SW 1271 (cell line): ENCODE measurements around the gene CACNA1C.

Experiments
- DNase-seq, 2 experiments: peaks; one replicate each; lab custom pipeline; 2025; lab: John Stamatoyannopoulos, UW

The CACNA1C gene

DNA sequence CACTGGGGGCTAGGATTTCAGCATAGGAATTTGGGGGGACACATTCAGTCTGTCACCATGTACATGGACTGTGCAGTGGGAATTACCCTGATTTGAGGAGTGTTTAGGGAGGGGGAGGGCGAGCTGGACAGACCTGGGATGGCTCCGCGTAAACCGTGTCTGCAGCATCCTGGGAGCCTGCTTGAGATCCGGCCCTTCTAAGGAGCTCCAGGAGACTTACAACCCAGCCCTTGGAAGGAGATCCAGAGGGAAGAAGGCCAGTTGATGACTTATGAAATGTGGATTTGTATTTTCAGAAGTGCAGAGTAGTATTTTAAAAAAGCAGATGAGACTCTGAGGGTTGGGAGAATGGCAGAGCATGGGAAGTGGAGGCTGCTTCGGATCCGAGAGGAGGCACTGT, 153.2 kb downstream of the CACNA1C start:
- no peak for DNase-seq

DNA sequence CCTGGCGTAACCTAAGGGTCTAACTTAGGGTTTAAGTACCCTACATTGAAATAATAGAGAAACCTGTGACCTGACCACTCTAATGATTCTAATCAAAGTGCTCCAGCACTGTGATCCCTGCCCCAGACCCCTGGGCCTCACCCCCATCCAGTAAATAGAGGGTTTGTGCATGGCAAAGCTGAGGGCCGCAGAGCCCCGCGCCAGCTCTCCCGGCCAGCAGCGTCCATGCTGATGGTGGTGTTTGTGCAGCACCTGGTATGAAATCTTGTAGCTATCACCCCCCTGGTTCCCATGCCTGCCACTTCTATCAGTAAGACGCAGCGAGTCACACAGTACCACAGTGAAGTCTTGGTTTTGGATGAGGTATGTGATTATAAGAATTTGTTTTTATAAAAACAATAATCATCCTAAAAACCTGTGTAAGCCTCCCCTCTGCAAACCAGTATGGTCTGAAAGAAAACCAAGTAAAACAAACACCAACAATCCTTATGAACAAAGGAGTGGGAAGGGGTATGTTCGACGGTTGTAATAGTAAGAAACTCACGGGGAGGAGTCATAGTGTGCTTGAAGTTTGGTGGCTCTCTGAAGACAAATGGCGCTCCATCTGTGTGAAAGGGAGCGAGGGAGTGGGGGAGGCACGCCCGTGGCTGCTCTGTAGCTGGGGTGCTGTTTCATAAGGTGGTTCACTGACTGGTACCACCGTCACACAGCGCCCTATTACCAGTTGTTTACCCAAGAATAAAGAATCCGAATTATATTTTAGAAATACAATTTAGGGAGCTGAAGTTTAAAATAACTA, 156.2 kb downstream of the CACNA1C start:
- no peak for DNase-seq

DNA sequence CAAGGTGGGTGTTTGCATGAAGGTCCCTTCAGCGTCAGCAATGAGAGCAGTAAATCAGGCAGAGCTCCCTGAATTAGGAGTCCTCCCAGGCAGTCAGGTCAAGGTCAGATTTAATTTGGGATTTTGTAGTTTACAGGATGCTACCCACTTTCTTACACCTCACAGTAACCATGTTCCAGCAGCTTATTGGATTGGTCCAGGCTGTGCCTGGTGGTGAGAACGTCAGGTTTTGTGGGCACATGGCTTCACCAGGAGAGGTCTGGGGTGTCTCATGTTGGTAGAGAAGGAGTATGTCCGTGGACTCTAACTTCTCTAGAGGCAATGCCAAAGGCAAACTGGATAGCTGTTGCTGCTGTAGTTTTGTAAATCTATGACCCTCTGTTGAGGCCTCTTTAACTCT, 158.3 kb downstream of the CACNA1C start:
- DNase-seq: no peak

DNA sequence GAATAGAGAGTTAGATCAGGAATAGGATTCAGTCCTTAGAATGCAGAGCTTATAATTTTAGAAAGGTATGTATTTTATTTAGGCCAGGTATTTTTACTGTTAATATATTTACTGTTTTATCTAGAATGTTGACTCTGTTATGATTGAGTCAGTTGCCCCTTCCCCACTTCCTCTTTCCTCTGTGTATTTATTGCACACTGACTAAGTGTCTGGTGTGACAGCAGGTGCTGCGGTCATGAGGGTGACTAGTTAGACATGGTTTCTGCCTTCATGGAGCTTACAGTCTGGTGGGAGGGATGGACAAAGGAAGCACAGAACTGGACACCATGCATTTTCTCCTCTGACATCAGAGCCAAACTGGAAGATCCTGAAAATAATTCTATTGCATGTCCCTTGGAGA, 159.8 kb downstream of the CACNA1C start:
- no peak for DNase-seq

DNA sequence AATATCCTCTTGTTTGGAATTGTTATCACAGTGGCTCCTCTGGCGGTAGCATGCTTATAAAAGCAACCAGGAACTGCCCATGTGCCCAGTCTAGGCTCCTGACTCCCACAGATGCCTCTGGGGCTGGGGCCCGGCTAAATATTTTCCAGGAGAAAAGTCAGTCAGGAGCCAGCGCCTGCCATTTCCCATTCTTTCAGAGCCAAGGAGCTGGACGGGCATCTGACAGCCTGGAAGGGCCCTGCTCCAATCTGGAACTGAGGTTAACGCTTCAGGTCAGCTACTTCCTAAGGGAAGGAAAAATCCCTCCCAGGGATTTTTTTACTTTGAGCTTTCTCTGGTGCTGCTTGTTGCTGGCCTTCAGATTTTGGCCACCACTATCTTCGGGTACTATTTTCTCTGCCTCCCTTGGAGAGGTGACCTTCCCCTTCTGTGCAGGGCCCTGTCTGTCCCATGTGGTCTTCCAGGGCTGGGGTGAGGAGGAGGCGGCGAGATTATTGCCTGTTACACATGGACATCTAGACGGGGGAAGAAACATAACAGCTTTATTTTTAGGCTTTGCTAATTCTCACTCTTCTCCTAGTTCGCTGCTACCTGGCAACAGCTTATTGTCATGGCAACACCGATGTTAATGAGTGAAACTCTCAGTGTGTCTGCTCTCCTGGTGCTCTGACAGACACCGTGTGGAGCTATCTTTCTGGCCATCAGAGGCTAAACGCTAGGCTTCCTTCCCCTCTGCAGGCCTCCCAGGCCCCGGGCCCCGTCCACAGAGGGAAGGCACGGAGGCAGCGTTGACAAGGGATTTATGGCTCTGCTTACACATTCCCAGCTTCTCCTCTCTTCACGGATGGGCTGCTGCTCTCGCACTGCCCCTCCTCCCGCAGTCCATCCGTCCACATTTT, 160.4 kb downstream of the CACNA1C start:
- DNase-seq: no peak

DNA sequence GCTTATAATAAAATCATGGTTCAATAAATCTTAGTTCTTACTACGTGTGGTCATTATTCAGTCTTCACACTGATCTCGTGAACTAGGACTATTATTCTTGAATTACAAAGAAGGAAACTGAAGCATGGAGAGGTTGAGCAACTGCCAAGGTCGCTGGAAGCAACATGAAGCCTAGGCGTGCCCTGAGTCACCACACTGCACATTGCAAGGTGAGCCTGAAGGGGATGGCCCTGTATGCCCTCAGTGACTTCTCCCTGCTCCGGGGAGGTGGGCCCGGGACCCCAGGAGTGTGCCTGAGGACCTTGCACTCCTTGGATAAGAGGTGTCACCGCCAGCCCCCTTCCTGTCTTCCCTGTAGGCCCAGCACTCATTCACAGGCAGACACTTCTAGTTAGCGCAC, 161.6 kb downstream of the CACNA1C start:
- no peak for DNase-seq

DNA sequence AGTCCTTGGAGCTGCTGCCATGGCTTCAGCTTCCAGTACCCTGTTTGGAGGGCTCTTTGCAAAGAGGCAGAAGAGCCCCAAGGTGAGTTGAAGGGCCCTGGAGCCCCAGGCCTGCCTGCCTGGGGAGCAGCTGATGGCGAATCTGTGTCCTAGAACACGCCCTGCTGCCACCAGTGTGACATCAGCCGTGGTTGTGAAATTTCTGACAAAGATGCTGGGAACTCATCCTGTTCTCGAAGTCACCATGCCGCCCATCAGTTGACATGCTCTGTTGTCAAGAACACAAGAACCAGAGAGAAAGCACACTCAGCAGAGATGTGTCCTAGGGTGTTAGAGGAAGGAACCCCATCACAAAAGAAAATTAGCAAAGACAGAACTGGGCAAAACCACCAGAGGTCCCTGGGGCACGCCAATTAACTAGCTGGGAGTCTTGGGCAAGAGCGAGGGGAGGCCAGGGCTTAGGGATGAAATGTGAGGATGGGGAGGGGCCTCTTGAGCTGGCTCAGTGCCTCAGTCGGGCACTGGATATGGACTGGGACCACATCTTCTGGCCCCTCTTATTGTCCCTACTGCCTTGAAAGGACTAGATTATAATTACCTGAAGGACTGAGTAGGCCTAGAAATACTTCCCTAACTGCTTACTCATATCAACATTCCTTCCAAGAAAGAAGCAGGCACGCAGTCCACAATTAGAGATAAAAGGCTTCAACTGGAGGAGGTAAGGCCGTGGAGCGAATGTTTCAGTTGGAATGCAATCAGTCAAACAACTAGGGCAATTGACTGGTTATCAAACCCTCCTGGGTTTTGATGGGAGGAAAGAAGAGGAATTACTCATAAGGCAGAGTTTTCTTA, 163.1 kb downstream of the CACNA1C start:
- no peak for DNase-seq

DNA sequence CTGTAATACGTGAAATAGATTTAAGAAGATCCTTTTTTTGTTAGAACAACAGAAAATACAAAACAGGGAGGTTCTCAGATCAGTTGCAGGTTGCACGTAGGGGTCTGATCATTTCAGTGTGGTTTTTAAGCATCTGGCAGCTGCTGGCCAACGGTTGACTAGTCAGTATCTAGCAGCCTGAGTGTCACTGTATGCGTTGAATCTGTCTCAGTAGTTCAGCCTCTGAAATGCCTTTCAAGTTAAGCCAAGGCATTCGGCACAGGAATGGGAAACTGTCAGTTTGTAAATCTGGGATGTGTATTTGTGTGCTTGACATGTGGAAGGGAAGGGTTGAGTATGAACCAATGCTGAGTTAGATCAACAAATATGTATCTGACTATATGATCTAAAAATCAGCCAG, 165.9 kb downstream of the CACNA1C start:
- no peak for DNase-seq

DNA sequence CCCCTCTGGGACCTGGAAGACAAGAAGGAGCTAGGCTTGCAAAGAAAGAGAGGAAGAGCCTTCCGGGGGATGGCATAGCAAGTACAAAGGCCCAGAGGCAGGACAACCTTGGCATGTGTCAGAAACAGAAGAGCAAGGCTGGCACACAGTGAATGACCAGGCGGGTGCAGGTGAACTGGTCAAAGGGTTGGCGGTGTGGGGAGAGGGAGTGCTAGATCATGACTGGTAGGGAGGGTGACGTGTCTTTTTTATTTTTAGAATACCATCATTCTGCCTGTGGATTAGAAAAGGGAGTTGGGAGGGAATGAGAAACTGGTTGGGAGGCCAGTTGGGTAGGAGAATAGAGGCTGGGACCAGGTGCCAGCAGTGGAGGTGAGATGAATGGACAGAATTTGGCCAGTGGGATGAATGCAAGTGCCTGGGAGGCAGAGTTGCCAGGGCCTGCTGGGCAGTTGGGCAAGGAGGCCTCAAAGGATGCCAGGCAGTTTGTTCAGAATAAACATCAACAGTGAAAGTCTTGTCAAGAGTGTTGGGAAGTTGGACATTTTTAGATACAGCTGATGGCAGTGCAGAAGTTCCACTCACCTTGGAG, 168.3 kb downstream of the CACNA1C start:
- DNase-seq: no peak

DNA sequence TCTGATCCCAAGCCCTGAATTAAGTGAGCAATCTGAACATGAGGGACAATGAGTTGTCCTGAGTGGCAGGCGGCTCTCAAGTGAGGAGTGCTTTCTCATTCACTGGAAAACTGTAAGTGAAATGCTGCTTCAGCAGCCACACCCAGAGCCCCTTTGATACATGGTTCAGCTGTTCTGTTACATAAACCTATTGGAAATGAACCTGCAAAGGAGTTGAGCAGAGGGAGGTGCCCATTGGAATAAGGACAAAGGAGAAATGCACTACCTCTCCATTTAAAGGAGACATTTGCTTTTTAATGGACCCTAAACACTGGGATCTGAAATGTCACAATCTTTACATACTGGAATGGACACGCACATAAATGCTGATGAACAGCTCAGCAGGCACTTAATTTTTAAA, 169.9 kb downstream of the CACNA1C start:
- no peak for DNase-seq

DNA sequence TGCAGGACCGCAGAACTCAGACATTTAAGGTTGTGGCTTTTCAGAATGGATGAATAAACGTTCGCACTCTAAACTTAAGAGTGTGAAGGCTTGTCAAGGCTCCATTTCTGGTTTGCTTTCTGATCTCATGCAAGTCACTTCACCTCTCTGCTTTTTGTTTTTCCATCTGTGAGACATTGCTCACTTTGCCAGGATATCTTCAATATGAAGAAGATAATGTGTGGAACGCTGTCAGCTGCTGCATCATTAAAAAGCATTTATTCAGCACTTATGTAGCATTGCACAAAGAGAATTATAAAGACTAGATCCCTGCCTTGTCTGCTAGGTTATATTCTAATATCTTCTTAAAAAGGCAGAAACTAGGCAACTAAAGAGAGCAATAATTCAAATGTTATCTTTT, 172.2 kb downstream of the CACNA1C start:
- DNase-seq: no peak

DNA sequence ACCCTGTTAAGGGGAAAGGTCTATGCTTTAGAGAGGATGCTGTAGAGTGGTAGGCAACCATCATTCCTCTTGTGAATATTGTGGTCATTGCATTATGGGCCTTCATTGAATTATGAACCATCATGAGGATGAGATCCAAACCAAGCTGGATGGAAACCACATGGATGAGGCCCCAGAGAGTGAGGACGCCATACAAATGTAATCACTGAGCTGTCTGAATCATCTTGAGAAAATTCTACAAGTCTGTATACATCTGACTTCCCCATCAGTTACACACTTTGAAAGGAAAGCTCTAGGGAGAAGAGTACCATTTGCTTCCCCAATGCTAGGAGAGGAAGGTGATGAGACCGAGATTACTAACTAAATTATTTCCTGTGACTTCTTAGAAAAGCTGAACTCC, 172.9 kb downstream of the CACNA1C start:
- no peak for DNase-seq

DNA sequence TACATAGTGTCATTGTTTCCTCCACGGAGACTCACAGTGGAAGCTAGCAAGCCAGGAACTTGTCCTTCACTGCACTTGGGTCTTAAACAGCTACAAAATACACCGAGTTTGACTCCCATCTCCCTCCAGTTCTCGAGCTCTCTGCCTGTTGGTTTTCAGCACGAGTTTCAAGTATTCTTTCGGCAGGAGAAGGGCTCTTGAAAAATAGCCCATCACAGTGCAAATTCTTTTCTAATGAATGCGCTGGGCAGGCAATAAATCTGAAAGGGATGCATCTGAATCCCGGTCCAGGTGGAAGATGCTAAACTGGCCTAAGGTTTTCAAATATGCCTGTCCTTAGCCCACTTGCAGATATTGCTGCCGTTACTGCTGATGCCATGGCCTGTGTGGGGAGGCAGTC, 173.9 kb downstream of the CACNA1C start:
- no peak for DNase-seq

DNA sequence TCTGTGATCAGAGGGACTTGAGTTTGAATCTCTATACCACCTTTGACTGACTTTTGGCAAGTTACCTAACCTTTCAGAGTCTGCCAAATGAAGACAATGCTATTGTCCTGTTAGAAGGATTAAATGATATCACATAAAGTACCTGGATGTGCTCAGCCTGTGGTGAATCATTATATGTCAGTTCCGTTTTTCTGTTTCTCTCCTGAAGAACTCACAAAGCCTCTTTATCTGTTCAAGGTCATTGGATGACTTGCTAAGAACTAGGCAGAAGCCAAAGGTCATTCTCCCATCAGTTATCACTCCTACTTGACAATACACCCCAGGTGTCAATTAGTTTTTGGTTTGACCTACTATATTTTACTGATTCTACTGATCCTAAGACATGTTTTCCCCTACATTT, 174.6 kb downstream of the CACNA1C start:
- DNase-seq: no peak

DNA sequence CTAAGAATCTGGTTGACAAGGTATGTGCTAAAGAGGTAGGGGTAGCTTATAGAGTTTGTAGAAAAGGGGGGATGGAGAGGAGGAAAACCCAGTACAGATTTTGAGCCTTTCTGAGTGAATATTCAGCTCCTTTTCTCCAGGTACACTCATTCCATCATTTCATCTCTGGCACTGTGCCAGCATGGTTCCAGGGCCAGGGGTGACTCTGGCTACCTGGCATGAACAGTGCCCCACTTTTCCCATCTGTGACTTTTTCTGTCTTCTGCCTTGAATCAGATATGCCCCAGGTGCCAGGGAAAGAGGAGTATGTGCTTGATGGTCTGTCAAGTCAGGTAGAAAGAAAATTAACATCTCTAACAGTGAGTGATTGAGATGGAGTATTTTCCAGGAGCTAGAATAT, 175.7 kb downstream of the CACNA1C start:
- no peak for DNase-seq

DNA sequence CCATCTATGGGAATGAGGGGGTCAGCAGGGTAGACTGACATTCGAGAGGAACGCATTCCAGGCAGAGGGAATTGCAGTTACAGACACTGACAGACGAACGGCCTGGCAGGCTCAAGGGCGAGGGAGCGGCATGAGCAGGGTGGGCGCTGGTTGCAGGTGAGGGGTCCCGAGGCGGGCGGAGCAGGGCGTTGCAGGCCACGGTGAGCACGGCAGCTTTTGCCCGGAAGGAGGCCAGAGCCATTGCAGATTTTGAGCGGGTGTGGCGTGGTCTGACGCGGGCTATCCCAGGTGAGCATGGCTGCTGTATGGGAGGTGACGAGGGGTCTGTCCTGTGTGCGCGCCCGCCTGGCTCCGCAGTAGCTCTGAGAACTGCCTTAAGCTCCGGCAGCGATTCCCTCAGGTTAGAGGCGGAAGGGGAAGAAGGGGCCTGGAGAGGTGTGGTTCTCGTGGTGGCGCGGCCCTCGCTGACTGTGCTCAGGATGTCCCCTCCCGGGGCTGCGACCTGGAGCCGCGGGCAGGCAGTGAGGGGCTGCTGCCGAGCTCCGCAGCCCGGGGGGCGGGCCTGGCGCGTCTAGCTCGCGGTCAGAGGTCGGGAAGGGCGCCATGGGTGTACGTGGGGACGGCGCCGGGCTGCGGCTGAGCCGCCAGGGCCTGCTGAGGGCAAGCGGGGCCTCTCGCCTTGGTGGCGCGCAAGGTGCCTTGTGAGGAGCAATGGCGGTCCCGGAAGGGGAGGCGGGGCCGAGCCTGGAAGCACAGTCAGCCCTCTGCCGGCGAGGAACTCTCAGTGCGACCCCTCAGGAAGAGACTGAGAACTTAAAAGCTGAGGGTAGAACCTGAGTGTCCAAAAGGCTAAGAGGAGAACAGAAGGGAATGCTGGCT, 177.1 kb downstream of the CACNA1C start:
- no peak for DNase-seq

DNA sequence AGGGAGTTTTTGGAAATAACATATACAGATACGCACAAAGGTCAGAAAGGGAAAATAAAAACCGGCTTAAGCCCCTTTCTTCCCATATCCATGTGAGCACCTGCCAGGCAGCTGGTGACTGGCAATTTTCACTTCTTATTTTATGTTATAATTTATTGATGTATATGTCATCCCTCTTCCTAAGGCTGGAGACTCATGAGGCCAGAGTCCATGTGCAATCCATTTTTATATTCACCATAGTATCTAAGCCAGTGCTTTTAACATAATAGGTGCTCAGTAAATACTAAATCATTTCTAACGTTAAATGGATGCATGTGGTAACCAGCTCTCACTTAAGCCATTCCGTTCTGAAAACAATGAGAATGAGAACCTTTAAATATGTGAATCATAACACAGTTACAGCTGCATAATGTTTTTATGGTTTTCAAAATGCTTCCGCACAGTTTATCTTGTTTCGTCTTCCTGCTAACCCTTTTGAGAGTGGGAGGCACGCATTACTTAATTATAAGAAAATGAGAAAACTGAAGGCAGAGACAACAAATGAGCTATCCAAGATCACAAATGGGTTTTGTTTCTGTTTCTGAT, 178.3 kb downstream of the CACNA1C start:
- DNase-seq: no peak

DNA sequence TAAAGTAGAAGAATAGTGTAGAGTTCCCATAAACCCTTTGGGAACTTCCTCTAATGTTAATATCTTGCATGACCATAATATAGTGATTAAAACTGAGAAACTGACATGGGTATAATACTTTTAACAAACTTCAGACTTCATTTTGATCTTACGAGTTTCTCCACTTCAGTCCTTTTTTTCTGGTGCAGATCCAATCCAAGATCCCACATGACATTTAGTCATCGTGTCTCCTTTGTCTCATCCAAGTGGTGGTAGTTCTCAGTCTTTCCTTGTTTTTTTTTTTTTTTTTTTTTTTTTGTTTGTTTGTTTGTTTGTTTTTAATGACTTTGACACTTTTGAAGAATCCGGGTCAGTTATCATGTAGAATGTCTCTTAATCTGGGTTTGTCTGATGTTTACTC, 179.2 kb downstream of the CACNA1C start:
- DNase-seq: no peak

DNA sequence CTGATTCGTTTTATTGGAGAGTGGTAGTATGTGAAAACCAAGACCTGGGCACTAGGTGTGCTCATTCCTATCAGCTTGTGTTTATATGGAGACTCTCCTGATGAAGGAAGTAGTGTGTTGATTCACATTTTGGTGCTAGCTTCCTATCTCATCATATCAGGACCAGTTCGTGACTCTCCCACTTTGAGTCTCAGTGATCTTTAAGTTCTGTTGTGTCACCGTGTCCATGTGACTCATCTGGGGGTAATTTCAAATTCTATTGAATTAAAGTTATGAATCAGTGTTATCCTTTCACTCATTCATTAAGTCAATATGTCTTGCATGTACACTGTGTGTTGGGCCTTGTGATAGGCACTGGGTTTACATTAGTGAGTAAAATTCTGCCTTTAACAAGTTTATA, 180.2 kb downstream of the CACNA1C start:
- no peak for DNase-seq

DNA sequence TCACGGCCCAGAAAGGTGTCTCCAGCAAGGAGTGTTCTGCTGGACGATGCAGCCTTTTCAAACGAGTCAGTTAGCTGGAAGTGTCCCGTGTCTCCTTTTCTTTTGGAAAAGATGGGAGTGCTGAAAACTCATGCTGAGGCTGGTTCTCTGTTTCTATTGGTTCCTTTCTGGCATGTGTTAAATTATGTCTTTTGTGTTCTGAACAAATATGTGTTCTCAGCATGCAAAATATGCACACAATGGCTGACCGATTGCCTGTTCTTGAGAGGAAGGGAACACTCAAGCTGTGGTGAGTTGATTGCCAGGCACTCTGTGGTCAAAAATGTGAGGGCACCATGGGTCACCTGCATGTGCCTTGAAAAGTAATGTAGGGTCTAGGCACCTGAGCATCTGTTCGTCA, 181.3 kb downstream of the CACNA1C start:
- no peak for DNase-seq
